ENCODE data around the gene PPP1R1A. TPM values are rescaled to one million over a fixed set of nuclear protein-coding genes. Genes with fewer than 3 reads are reported as not detected.

The PPP1R1A gene
- total RNA-seq, 1 experiment from 2014 or later, result 110 TPM

DNA sequence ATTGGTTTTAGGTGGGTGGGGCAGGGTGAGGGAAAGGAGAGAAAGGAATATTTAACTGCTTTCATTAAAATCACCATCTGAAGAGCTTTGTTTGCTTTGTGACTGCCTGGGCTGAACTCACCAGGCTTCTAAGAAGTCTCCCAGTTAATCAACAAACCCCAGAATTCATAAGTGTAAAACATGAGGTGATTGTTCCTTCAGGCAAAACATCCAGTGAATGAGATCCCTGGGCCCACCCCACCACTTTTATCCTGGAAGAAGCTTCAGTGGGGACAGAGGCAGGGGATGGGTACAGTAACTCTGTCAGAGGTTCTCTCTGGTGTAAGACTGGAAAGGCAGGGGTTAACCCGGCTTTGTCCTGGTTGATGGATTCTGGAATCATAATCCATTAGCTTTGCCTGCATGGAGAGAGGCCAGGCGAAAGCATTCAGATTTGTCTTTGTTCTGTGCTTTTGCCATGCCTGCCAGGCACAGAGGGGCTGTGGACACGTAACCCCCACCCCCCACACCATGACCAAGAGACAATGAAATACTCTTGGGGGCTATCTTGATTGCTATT, 22.4 kb downstream of the PPP1R1A start:
- H3K4me1 ChIP-seq (ENCODE audit: insufficient read depth, low read length, poor library complexity, severe bottlenecking), result peaks cover 17% of the 10 kb centered on the region
- POLR2A ChIA-PET (ENCODE audit: low non-redundant PET), result no interaction called here
- no TSS peak for BruUV-seq (replicated peaks)
- no peak for DNase-seq (ENCODE audit: low spot score)
- H3K9me3 ChIP-seq (ENCODE audit: low read depth, low read length, poor library complexity, severe bottlenecking), result no peaks in the 10 kb centered on the region
- TF ChIP-seq, protein P1, sequence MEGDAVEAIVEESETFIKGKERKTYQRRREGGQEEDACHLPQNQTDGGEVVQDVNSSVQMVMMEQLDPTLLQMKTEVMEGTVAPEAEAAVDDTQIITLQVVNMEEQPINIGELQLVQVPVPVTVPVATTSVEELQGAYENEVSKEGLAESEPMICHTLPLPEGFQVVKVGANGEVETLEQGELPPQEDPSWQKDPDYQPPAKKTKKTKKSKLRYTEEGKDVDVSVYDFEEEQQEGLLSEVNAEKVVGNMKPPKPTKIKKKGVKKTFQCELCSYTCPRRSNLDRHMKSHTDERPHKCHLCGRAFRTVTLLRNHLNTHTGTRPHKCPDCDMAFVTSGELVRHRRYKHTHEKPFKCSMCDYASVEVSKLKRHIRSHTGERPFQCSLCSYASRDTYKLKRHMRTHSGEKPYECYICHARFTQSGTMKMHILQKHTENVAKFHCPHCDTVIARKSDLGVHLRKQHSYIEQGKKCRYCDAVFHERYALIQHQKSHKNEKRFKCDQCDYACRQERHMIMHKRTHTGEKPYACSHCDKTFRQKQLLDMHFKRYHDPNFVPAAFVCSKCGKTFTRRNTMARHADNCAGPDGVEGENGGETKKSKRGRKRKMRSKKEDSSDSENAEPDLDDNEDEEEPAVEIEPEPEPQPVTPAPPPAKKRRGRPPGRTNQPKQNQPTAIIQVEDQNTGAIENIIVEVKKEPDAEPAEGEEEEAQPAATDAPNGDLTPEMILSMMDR (conservative IDR thresholded peaks at IDR 0.05; ENCODE audit: low read depth, low read length), result no peak
- TF ChIP-seq EZH2 (IDR thresholded peaks at IDR 0.05; ENCODE audit: borderline replicate concordance, low read depth, low read length, poor library complexity, severe bottlenecking), result no peak
- H3K4me3 ChIP-seq (ENCODE audit: low read depth, low read length, poor library complexity, severe bottlenecking), result no peak overlapping the region
- no peaks in the 10 kb centered on the region for H3K27me3 ChIP-seq (replicated peaks; ENCODE audit: insufficient read depth, low read depth, low read length, poor library complexity)
- intact Hi-C loops (cut with micrococcal nuclease; ENCODE audit: unreplicated experiment), result no loop called here
- H3K27ac ChIP-seq (ENCODE audit: low read depth, low read length, poor library complexity, severe bottlenecking), result no peak overlapping the region
- no peaks in the 10 kb centered on the region for H3K36me3 ChIP-seq (ENCODE audit: insufficient read depth, low read length, poor library complexity, severe bottlenecking)
- CTCF ChIA-PET, result no interaction called here

DNA sequence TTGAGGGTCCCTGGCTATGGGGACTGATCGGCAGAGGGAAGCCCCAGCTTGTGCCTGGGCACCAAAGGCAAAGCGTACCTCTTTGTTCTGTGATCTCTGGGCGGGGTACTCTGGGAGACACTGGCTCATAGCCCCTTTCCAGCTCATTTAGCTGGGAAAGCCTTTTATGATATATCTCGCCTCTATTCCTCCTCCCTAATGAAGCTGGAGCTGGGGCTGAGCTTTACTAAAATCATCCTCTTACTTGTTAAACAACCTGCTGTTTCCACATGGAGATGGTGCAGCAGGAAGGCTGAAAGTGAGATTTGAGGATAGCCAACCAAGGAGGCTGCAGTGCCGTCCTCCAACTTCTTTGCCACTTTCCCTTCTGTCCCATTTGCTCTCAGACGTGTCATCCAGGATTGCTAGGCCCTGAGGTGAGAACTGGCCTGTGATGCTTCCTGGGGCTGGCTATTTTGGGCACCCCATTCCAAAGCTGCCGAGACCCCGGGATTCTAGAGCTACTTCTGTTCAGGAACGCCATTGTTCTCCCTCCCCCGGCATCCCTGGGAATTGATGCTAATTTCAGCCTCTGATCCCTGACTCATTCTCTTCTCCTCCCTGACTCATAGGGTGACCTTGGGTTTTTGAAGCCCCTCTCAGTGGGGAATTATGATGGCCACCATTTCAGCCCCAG, 23.0 kb downstream of the PPP1R1A start:
- no TSS peak for BruUV-seq (replicated peaks)
- peaks cover 22% of the 10 kb centered on the region for H3K4me1 ChIP-seq (ENCODE audit: insufficient read depth, low read length, poor library complexity, severe bottlenecking)
- intact Hi-C loops (cut with micrococcal nuclease; ENCODE audit: unreplicated experiment), result no loop called here
- no peaks in the 10 kb centered on the region for H3K27me3 ChIP-seq (replicated peaks; ENCODE audit: insufficient read depth, low read depth, low read length, poor library complexity)
- H3K9me3 ChIP-seq (ENCODE audit: low read depth, low read length, poor library complexity, severe bottlenecking), result no peaks in the 10 kb centered on the region
- TF ChIP-seq, protein P1 (conservative IDR thresholded peaks at IDR 0.05; ENCODE audit: low read depth, low read length), result no peak
- TF ChIP-seq EZH2 (IDR thresholded peaks at IDR 0.05; ENCODE audit: borderline replicate concordance, low read depth, low read length, poor library complexity, severe bottlenecking), result no peak
- H3K4me3 ChIP-seq (ENCODE audit: low read depth, low read length, poor library complexity, severe bottlenecking), result no peak overlapping the region
- H3K27ac ChIP-seq (ENCODE audit: low read depth, low read length, poor library complexity, severe bottlenecking), result no peak overlapping the region
- ChIA-PET POLR2A (ENCODE audit: low non-redundant PET) (no interaction called here), CTCF (interaction anchor here (0.5 kb wide), 1 partner anchor 167 kb away, joined by 5 read pairs; no protein-coding TSS in a partner anchor)
- DNase-seq (ENCODE audit: low spot score), result no peak
- H3K36me3 ChIP-seq (ENCODE audit: insufficient read depth, low read length, poor library complexity, severe bottlenecking), result no peaks in the 10 kb centered on the region

DNA sequence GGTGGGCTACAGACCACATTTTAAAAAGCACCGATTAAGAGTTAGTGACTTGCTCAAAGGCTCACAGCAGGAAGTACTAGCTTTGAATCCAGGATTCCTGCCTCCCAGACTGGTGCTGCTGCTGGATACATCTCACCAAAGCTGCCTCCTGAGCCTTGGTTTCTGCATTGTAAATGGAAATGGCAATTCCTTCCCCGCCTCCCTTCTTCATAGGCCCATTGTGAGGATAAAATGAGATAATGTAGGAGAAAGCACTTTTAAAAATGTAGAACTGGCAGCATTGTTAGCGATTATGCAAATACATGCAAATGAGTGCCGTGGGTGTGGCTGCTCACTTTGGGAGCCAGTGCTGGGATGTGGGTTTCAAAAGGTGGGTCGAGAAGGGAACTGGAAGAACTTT, 23.7 kb downstream of the PPP1R1A start:
- Histone ChIP-seq H3K4me3 (ENCODE audit: low read depth, low read length, poor library complexity, severe bottlenecking) (no peak overlapping the region), H3K36me3 (ENCODE audit: insufficient read depth, low read length, poor library complexity, severe bottlenecking) (no peaks in the 10 kb centered on the region), H3K27me3 (replicated peaks; ENCODE audit: insufficient read depth, low read depth, low read length, poor library complexity) (no peaks in the 10 kb centered on the region), H3K4me1 (ENCODE audit: insufficient read depth, low read length, poor library complexity, severe bottlenecking) (peaks cover 27% of the 10 kb centered on the region), H3K27ac (ENCODE audit: low read depth, low read length, poor library complexity, severe bottlenecking) (no peak overlapping the region), H3K9me3 (ENCODE audit: low read depth, low read length, poor library complexity, severe bottlenecking) (no peaks in the 10 kb centered on the region)
- CTCF ChIA-PET, result no interaction called here
- BruUV-seq (replicated peaks), result no TSS peak
- TF ChIP-seq, protein P1 (conservative IDR thresholded peaks at IDR 0.05; ENCODE audit: low read depth, low read length), result no peak
- TF ChIP-seq EZH2 (IDR thresholded peaks at IDR 0.05; ENCODE audit: borderline replicate concordance, low read depth, low read length, poor library complexity, severe bottlenecking), result no peak
- no peak for DNase-seq (ENCODE audit: low spot score)
- intact Hi-C loops (cut with micrococcal nuclease; ENCODE audit: unreplicated experiment), result no loop called here
- POLR2A ChIA-PET (ENCODE audit: low non-redundant PET), result no interaction called here
